Measurements from ENCODE around the gene ADGRG2. TPM values are rescaled to one million over a fixed set of nuclear protein-coding genes. Genes with fewer than 3 reads are reported as not detected.

The ADGRG2 gene
- total and polyA plus RNA-seq, 12 donors, result 0.24 to 1.7 (median 0.46) TPM

GRCh38 chrX:18973527-18974192, 148.6 kb downstream of the ADGRG2 start:
- H3K36me3 ChIP-seq (replicated peaks in 1 of 2), result no peaks in the 10 kb centered on the region
- H3K9me3 ChIP-seq (replicated peaks in 1 of 3), result no peaks in the 10 kb centered on the region
- no peaks in the 10 kb centered on the region for H3K4me1 ChIP-seq (replicated peaks in 1 of 2)
- no peaks in the 10 kb centered on the region for H3K27me3 ChIP-seq
- no peak for TF ChIP-seq POLR2A (IDR thresholded peaks at IDR 0.05)
- 63 to 72% (median 67%) methylated on average over 7 of the region's 7 CpGs for WGBS, 4 donors
- H3K4me3 ChIP-seq, result no peak overlapping the region
- H3K27ac ChIP-seq, result no peak overlapping the region
- DNase-seq, result peak in 1 of 7 donors; percentile 28
- intact Hi-C loops (cut with DNase I), result no loop called here

GRCh38 chrX:18971506-18971905, 150.8 kb downstream of the ADGRG2 start:
- Histone ChIP-seq H3K9me3 (replicated peaks in 1 of 3) (no peaks in the 10 kb centered on the region), H3K4me1 (replicated peaks in 1 of 2) (no peaks in the 10 kb centered on the region), H3K27ac (no peak overlapping the region), H3K36me3 (replicated peaks in 1 of 2) (no peaks in the 10 kb centered on the region), H3K4me3 (no peak overlapping the region), H3K27me3 (no peaks in the 10 kb centered on the region)
- intact Hi-C loops (cut with DNase I), result no loop called here
- 39 to 68% (median 54%) methylated on average over 2 of the region's 2 CpGs for WGBS, 4 donors
- TF ChIP-seq POLR2A (IDR thresholded peaks at IDR 0.05), result no peak
- no peak for TF ChIP-seq CTCF (IDR thresholded peaks at IDR 0.05)
- no peak for DNase-seq

GRCh38 chrX:18970465-18970864, 151.8 kb downstream of the ADGRG2 start:
- Histone ChIP-seq H3K27me3 (no peaks in the 10 kb centered on the region), H3K36me3 (replicated peaks in 1 of 2) (no peaks in the 10 kb centered on the region), H3K27ac (no peak overlapping the region), H3K9me3 (replicated peaks in 1 of 3) (no peaks in the 10 kb centered on the region), H3K4me3 (no peak overlapping the region), H3K4me1 (replicated peaks in 1 of 2) (no peaks in the 10 kb centered on the region)
- TF ChIP-seq CTCF (IDR thresholded peaks at IDR 0.05) (no peak), POLR2A (IDR thresholded peaks at IDR 0.05) (no peak)
- intact Hi-C loops (cut with DNase I), result no loop called here
- DNase-seq, result no peak

GRCh38 chrX:18966624-18967023, 155.6 kb downstream of the ADGRG2 start:
- Histone ChIP-seq H3K27me3 (no peaks in the 10 kb centered on the region), H3K9me3 (replicated peaks in 1 of 3) (no peaks in the 10 kb centered on the region), H3K27ac (no peak overlapping the region), H3K4me3 (no peak overlapping the region), H3K4me1 (replicated peaks in 1 of 2) (no peaks in the 10 kb centered on the region), H3K36me3 (replicated peaks in 1 of 2) (no peaks in the 10 kb centered on the region)
- TF ChIP-seq POLR2A (IDR thresholded peaks at IDR 0.05), result no peak
- TF ChIP-seq CTCF (IDR thresholded peaks at IDR 0.05), result no peak
- no peak for DNase-seq
- 66 to 88% (median 75%) methylated on average over 5 of the region's 5 CpGs for WGBS, 4 donors
- intact Hi-C loops (cut with DNase I), result no loop called here

GRCh38 chrX:18964901-18965300, 157.4 kb downstream of the ADGRG2 start:
- H3K27ac ChIP-seq, result no peak overlapping the region
- H3K4me1 ChIP-seq (replicated peaks in 1 of 2), result no peaks in the 10 kb centered on the region
- 68 to 81% (median 73%) methylated on average over 7 to 9 of the region's 9 CpGs for WGBS, 4 donors
- H3K27me3 ChIP-seq, result no peaks in the 10 kb centered on the region
- TF ChIP-seq CTCF (IDR thresholded peaks at IDR 0.05), result no peak
- TF ChIP-seq POLR2A (IDR thresholded peaks at IDR 0.05), result no peak
- no peak for DNase-seq
- intact Hi-C loops (cut with DNase I), result no loop called here
- H3K4me3 ChIP-seq, result no peak overlapping the region
- no peaks in the 10 kb centered on the region for H3K9me3 ChIP-seq (replicated peaks in 1 of 3)
- no peaks in the 10 kb centered on the region for H3K36me3 ChIP-seq (replicated peaks in 1 of 2)

Data from adrenal gland (tissue), 12 donors.